Measurements from ENCODE around the gene NDUFA3. TPM values are rescaled to one million over a fixed set of nuclear protein-coding genes. Genes with fewer than 3 reads are reported as not detected.

NDUFA3 gene
- total RNA-seq, 1 experiment from 2014 or later: 40.4 TPM

- no peak for DNase-seq
- Histone ChIP-seq H3K27ac (no peak overlapping the region), H3K36me3 (peaks cover 23% of the 10 kb centered on the region), H3K9me3 (replicated peaks) (no peaks in the 10 kb centered on the region), H3K27me3 (no peaks in the 10 kb centered on the region), H3K4me1 (no peaks in the 10 kb centered on the region), H3K4me3 (no peak overlapping the region)
Measured at GRCh38 chr19:54124393-54124792, 21.7 kb downstream of the NDUFA3 start.

- Histone ChIP-seq H3K27me3 (no peaks in the 10 kb centered on the region), H3K36me3 (peaks cover 19% of the 10 kb centered on the region), H3K27ac (no peak overlapping the region), H3K4me1 (no peaks in the 10 kb centered on the region), H3K4me3 (no peak overlapping the region), H3K9me3 (replicated peaks) (no peaks in the 10 kb centered on the region)
- no peak for DNase-seq
Measured at GRCh38 chr19:54125713-54126112, 23.1 kb downstream of the NDUFA3 start.

GRCh38 chr19:54127688-54128440 is 25.2 kb downstream of the NDUFA3 start:
- Histone ChIP-seq H3K9me3 (replicated peaks) (no peaks in the 10 kb centered on the region), H3K27me3 (no peaks in the 10 kb centered on the region), H3K4me1 (no peaks in the 10 kb centered on the region), H3K4me3 (no peak overlapping the region), H3K36me3 (peaks cover 17% of the 10 kb centered on the region), H3K27ac (no peak overlapping the region)
- DNase-seq: no peak

- Histone ChIP-seq H3K4me3 (no peak overlapping the region), H3K27me3 (no peaks in the 10 kb centered on the region), H3K36me3 (peaks cover 17% of the 10 kb centered on the region), H3K27ac (no peak overlapping the region), H3K4me1 (no peaks in the 10 kb centered on the region), H3K9me3 (replicated peaks) (no peaks in the 10 kb centered on the region)
- DNase-seq: no peak
Measured at GRCh38 chr19:54128441-54128725, 25.7 kb downstream of the NDUFA3 start.

- Histone ChIP-seq H3K27me3 (no peaks in the 10 kb centered on the region), H3K4me3 (no peak overlapping the region), H3K36me3 (peaks cover 17% of the 10 kb centered on the region), H3K4me1 (no peaks in the 10 kb centered on the region), H3K27ac (no peak overlapping the region), H3K9me3 (replicated peaks) (no peaks in the 10 kb centered on the region)
- no peak for DNase-seq
Measured at GRCh38 chr19:54128796-54129616, 26.4 kb downstream of the NDUFA3 start.

GRCh38 chr19:54129617-54129996 is 27.0 kb downstream of the NDUFA3 start:
- no peaks in the 10 kb centered on the region for H3K9me3 ChIP-seq (replicated peaks)
- no peak overlapping the region for H3K27ac ChIP-seq
- no peaks in the 10 kb centered on the region for H3K27me3 ChIP-seq
- DNase-seq: no peak
- H3K36me3 ChIP-seq: peaks cover 16% of the 10 kb centered on the region
- H3K4me3 ChIP-seq: no peak overlapping the region
- H3K4me1 ChIP-seq: no peaks in the 10 kb centered on the region

GRCh38 chr19:54133312-54133956 is 30.8 kb downstream of the NDUFA3 start:
- H3K9me3 ChIP-seq (replicated peaks): no peaks in the 10 kb centered on the region
- H3K36me3 ChIP-seq: 0 out of 2 replicates have a peak, but pooled peaks cover 2% of the 10 kb centered on the region
- no peak overlapping the region for H3K4me3 ChIP-seq
- no peaks in the 10 kb centered on the region for H3K4me1 ChIP-seq
- no peak for DNase-seq
- no peaks in the 10 kb centered on the region for H3K27me3 ChIP-seq
- no peak overlapping the region for H3K27ac ChIP-seq

GRCh38 chr19:54133957-54134590 is 31.4 kb downstream of the NDUFA3 start:
- H3K4me1 ChIP-seq: no peaks in the 10 kb centered on the region
- H3K4me3 ChIP-seq: no peak overlapping the region
- H3K36me3 ChIP-seq: 0 out of 2 replicates have a peak, but pooled peaks cover 2% of the 10 kb centered on the region
- no peak for DNase-seq
- no peak overlapping the region for H3K27ac ChIP-seq
- H3K27me3 ChIP-seq: no peaks in the 10 kb centered on the region
- H3K9me3 ChIP-seq (replicated peaks): no peaks in the 10 kb centered on the region

GRCh38 chr19:54136086-54136863 is 33.6 kb downstream of the NDUFA3 start:
- Histone ChIP-seq H3K4me3 (peak overlapping the region; percentile 57), H3K4me1 (no peaks in the 10 kb centered on the region), H3K27ac (peak overlapping the region; percentile 21), H3K36me3 (peaks cover 2% of the 10 kb centered on the region; the same call in 1 of the 2 replicates), H3K27me3 (no peaks in the 10 kb centered on the region), H3K9me3 (replicated peaks) (no peaks in the 10 kb centered on the region)
- DNase-seq: no peak

- H3K4me3 ChIP-seq: peak overlapping the region; percentile 83
- no peaks in the 10 kb centered on the region for H3K27me3 ChIP-seq
- DNase-seq: peak; percentile 99 to 100
- peak overlapping the region; percentile 95 for H3K27ac ChIP-seq
- no peaks in the 10 kb centered on the region for H3K9me3 ChIP-seq (replicated peaks)
- peaks cover 7% of the 10 kb centered on the region; the same call in 1 of the 2 replicates for H3K36me3 ChIP-seq
- no peaks in the 10 kb centered on the region for H3K4me1 ChIP-seq
Measured at GRCh38 chr19:54136864-54137698, 34.4 kb downstream of the NDUFA3 start.

- Histone ChIP-seq H3K9me3 (replicated peaks) (no peaks in the 10 kb centered on the region), H3K4me1 (no peaks in the 10 kb centered on the region), H3K4me3 (peak within 1 kb of the TSS; percentile 83), H3K36me3 (peaks cover 13% of the 10 kb centered on the region), H3K27me3 (no peaks in the 10 kb centered on the region), H3K27ac (peak within 1 kb of the TSS; percentile 95)
- DNase-seq: no peak
Measured at GRCh38 chr19:54137699-54138488, 35.2 kb downstream of the NDUFA3 start, which contains the start of gene CNOT3. TSS of gene CNOT3 (plus strand) at chr19:54137762. CDS start at chr19:54142979, 5,217 bp downstream.

GRCh38 chr19:54138489-54139256 is 36.0 kb downstream of the NDUFA3 start:
- Histone ChIP-seq H3K4me3 (peak overlapping the region; percentile 83), H3K27ac (peak overlapping the region; percentile 95; the same call in 1 of the 2 replicates), H3K9me3 (replicated peaks) (no peaks in the 10 kb centered on the region), H3K4me1 (no peaks in the 10 kb centered on the region), H3K36me3 (peaks cover 21% of the 10 kb centered on the region), H3K27me3 (no peaks in the 10 kb centered on the region)
- DNase-seq: no peak

Data from SJCRH30 (cell line).